ENCODE data around the gene DGKG.

DGKG gene

DNA sequence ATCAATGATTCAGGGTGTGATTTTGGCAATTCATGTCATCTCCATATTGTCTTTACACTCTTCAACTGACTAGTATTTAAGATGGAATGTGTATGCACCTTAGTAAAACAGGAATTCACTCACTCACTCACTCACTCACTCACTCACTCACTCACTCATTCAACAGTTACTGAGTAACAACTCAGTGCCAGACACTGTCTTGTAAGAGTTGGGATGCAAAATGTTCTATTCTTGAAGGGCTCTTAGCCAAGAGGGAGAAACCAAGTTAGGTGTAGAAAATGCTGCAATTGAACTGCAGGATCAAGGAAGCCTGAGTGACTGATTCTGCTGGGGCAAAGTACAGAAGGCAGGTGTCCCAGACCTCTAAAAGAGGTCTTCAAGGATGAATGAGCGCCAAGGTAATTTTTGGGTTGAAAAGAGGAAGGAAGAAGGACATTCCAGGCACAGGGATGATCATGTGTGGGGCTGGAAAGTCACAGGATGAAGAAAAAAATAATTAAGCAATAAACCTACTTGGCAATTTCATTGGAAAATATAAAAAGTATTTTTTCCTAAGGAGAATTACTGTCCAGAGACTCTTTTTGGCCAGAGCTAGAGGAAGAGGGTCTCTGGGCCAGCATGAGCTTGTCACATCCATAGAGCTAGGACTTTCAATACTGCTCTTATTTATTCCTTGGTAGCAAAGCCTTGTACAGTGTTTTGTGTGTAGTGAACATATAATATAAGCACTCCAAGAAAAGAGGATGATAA lies 194.2 kb downstream of the DGKG start:
- no peak for DNase-seq

DNA sequence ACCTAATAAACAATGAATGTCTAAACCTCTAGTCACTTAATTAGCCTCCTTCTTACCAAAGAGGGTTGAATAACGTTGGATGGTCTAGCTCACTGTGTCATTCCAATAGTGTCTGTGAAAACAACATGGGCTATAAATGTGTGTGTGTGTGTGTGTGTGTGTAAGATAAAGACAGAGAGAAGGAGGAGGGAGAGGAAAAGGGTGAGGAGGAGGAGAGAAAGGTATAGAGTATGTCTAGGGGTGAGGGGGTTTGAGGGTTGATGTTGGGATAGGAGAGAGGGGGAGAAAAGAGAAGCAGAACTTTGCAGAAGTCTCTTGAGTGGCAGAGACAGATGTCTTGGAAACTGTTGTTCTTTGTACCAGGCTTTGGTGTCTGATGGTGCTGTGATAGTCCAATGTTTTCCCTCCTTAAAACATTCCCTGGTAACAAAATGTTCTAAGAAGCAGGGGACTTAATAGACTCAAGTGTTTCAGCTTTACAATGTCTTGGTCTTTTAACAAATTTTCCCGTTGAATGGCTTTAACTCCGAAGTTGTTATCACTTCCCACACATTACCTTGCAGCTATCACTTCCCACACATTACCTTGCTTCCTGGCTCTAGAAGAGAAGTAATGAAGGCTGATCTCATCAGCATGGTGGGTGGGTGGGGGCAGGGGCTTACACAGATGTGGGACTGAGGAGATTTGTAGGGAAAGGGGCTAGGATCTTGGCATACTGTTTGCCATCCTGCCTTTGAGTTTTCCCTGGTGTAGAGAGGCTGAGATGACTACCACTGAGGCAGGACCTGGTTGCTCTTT lies 195.3 kb downstream of the DGKG start:
- no peak for DNase-seq

GRCh38 chr3:186166036-186166435 lies 196.0 kb downstream of the DGKG start:
- no peak for DNase-seq

GRCh38 chr3:186165331-186165730 lies 196.7 kb downstream of the DGKG start:
- no peak for DNase-seq

GRCh38 chr3:186164696-186165095 lies 197.3 kb downstream of the DGKG start:
- DNase-seq: no peak

GRCh38 chr3:186162221-186162620 lies 199.8 kb downstream of the DGKG start:
- DNase-seq: peak; percentile 26

- DNase-seq: no peak
Measured at GRCh38 chr3:186160691-186161243, 201.3 kb downstream of the DGKG start.

- DNase-seq: no peak
Measured at GRCh38 chr3:186154641-186155040, 207.4 kb downstream of the DGKG start.

GRCh38 chr3:186152889-186153292 lies 209.1 kb downstream of the DGKG start:
- DNase-seq: peak; percentile 45

GRCh38 chr3:186152361-186152798 lies 209.7 kb downstream of the DGKG start:
- DNase-seq: no peak

- DNase-seq: peak; percentile 25
Measured at GRCh38 chr3:186151077-186151971, 210.7 kb downstream of the DGKG start.

- no peak for DNase-seq
Measured at GRCh38 chr3:186150041-186150830, 211.8 kb downstream of the DGKG start.

DNA sequence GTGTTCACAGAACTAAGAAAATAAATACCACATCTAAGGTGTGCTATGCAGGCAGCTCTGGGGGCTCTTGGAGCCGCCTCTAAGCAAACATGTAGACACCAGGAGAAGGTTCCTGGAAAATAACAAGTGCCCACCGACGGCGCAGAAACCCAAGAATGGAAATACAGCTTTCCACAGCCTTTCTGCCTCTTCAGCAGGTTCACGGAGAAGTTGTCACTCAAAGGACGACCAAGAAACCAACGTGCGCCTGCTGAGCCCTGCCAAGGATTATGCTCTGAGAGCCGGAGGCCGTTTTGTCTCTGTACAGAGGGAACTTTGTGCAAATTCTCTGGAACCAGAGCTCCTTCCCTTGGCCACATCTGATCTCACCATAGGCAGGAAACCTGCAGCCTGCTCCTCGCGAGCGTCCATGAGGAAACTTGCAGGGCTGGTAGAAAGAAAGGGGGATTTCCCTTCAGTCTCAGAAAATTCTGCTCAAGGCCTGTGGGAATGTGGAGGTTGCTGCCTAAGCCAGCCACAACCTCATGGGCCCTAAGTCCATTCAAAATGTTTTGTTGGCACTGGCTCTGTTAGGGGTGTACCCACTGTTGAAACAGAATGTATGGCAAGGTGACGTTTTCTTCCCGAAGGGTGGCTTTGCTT lies 212.6 kb downstream of the DGKG start:
- no peak for DNase-seq

GRCh38 chr3:186144257-186144656 lies 217.8 kb downstream of the DGKG start:
- DNase-seq: no peak

DNA sequence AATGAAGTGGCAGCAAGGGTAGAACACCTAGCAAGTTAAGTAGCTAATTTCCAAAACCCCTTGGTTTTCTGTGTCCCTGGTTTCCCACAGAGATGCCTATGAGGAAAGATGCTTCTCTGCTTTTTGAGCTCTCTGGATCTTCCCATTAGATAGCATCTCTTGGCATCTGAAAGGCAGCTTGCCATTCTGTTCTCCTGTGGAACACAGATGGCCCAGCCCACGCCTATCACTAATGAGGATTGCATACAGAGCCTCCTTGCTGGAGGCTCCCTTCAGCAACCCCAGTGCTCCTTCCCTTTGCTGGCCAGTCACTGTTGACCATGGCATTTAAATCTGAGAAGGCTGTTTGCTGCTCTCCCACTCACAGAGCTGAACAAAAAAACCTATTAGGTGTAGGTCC lies 218.8 kb downstream of the DGKG start:
- DNase-seq: no peak

DNA sequence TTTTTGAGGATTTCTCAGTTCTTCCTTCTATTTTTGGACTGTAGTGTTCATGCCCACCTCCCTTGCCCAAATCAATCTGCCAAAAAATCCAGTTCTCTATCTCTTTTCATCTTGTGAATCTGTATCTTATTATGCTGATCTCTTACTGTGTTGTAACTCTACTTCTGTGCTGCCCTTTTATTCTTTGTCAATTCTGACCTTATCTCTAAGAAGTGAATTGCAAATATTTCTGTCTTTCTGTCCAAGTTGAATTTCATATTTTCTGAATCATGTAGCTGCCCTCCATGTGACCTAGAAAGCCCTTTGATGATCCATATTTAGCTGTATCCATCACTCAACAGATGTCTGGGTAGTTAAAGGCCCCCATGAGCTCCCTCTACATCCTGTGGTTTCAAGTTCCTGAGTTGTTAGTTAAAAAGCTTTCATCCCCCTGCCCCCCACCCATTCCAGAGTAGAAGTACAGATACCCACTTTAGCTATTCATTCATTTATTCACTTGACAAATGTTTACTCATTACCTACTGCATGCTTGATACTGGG lies 219.6 kb downstream of the DGKG start:
- no peak for DNase-seq

DNA sequence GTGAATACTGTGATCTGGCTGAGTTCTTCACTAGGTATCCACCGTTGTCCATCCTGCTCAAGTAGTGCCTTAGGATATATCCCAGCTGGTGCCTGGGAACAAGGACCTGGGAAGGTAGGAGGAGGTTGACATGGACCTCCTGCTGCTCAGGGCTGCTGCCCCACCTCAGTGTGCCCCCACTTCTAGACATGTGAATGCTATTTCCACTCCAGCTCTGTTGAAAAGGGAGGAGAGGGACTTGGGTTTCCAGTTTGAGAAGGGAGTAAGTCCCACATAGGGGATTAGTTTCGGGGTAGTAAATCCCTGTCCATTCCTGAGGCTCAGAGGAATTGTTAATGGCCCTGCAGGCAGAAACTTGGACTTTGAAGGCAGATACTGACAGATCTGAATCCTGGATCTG lies 220.2 kb downstream of the DGKG start:
- no peak for DNase-seq

DNA sequence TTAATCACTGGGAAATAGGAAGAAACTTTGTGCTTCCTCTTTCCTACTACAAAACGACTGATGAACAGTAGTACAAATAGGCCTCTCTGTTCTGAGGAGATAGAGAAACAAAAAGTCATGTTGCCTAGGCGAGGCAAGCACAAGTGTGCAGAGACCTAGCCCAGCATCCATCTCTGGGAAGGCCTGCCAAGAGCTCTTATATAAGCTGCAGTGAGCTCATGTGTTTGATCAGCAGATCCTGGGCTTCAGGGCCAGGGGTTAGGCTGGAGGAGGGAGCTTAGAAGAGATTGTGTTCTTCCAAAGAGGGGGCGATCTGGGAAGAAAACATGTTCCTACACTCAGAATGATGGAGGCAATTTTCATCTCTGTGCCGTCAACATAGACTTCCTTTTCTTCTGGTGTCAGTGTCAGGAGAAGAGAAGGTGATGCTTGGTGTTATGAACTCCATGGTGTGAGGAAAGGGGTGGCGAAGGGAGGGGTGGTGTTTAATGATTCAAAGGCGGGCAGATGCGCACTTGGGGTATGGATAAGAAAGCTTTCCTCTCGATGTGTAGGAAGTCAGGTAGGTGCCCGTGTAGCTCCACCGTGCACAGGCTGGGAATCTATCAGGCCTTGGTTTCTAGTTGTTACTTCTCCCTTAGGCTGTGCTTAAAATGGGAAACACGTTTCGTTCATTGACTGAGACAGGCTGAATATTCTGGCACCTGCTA lies 223.6 kb downstream of the DGKG start:
- DNase-seq: no peak

GRCh38 chr3:186137051-186137685 lies 224.9 kb downstream of the DGKG start:
- no peak for DNase-seq

DNA sequence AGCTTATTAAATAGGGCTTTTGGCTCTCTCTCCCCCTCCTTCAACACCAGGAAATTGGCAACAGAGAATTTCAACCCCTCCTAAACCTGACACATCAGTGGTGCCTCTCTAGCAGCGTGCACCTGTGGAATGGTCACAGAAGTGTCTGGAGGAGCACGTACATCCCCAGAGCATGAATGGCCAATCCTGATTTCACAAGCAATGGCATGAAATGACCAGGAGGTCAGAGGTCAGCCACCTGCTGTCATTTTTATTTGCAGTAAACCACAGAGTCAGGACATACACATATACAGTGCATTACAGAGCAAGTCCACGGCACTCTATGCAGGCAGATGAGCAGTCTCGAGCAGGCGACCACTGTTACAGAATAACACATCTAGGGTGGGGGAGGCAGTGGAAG lies 228.1 kb downstream of the DGKG start:
- no peak for DNase-seq
